H9 (cell line): ENCODE measurements around the gene EDA. TPM values are rescaled to one million over a fixed set of nuclear protein-coding genes. Genes with fewer than 3 reads are reported as not detected.

Experiments used
- DNase-seq: peaks from one replicate; pipeline ENCODE4 v3.0.0-alpha.2; 2017
- H2AFZ ChIP-seq: one replicate; pipeline ENCODE4 v1.6.1; 2013; ENCODE audit warnings: mild to moderate bottlenecking, low read length, control low read depth, moderate library complexity
- H2AK5ac ChIP-seq: 2 replicates; pipeline ENCODE4 v1.6.1; 2013; ENCODE audit warnings: low read length, control low read depth, mixed read lengths; ENCODE audit not compliant: insufficient read length
- H2BK120ac ChIP-seq: one replicate; pipeline ENCODE4 v1.6.1; 2013; ENCODE audit warnings: low read depth, mild to moderate bottlenecking, low read length, control low read depth, inconsistent platforms; ENCODE audit not compliant: poor library complexity, severe bottlenecking
- H2BK12ac ChIP-seq: 2 replicates; pipeline ENCODE4 v1.6.1; 2013; ENCODE audit warnings: low read length, control low read depth, mixed read lengths, low read depth; ENCODE audit not compliant: insufficient read length
- H2BK15ac ChIP-seq: 2 replicates; pipeline ENCODE4 v1.6.1; 2013; ENCODE audit warnings: low read depth, low read length, control low read depth
- H2BK20ac ChIP-seq: one replicate; pipeline ENCODE4 v1.6.1; 2013; ENCODE audit warnings: low read depth, mild to moderate bottlenecking, low read length, control low read depth, inconsistent platforms; ENCODE audit not compliant: poor library complexity, severe bottlenecking
- H2BK5ac ChIP-seq: 2 replicates; pipeline ENCODE4 v1.6.1; 2013; ENCODE audit warnings: low read length, control low read depth, mixed read lengths; ENCODE audit not compliant: insufficient read length
- H3K14ac ChIP-seq: 2 replicates; pipeline ENCODE4 v1.6.1; 2013; ENCODE audit warnings: low read length, control low read depth; ENCODE audit not compliant: insufficient read depth
- H3K18ac ChIP-seq: 2 replicates; pipeline ENCODE4 v1.6.1; 2013; ENCODE audit warnings: low read depth, mild to moderate bottlenecking, mixed read lengths, low read length, control low read depth; ENCODE audit not compliant: insufficient read length
- H3K23ac ChIP-seq: 2 replicates; pipeline ENCODE4 v1.6.1; 2013; ENCODE audit warnings: low read length, control low read depth, mixed read lengths, low read depth; ENCODE audit not compliant: insufficient read length
- H3K23me2 ChIP-seq: 2 replicates; pipeline ENCODE4 v1.6.1; 2013; ENCODE audit warnings: low read depth, mild to moderate bottlenecking, mixed read lengths, low read length, control low read depth; ENCODE audit not compliant: insufficient read length, poor library complexity, severe bottlenecking
- H3K27ac ChIP-seq: 2 replicates; pipeline ENCODE4 v1.5.1; 2013; ENCODE audit warnings: low read length, control low read depth, mixed read lengths, low read depth; ENCODE audit not compliant: insufficient read length
- H3K27me3 ChIP-seq: 2 replicates; pipeline ENCODE4 v1.6.1; 2013; ENCODE audit warnings: low read length, control low read depth, inconsistent platforms; ENCODE audit not compliant: insufficient read depth
- H3K4ac ChIP-seq: 2 replicates; pipeline ENCODE4 v1.6.1; 2013; ENCODE audit warnings: low read depth, mild to moderate bottlenecking, control low read depth, inconsistent platforms, low read length, moderate library complexity
- H3K4me1 ChIP-seq: 2 replicates; pipeline ENCODE4 v1.6.1; 2013; ENCODE audit warnings: low read length, control low read depth, inconsistent platforms; ENCODE audit not compliant: insufficient read depth
- H3K4me2 ChIP-seq: 2 replicates; pipeline ENCODE4 v1.6.1; 2013; ENCODE audit warnings: low read length, control low read depth, mixed read lengths; ENCODE audit not compliant: insufficient read length, insufficient read depth
- H3K56ac ChIP-seq: 2 replicates; pipeline ENCODE4 v1.6.1; 2013; ENCODE audit warnings: low read depth, mild to moderate bottlenecking, mixed read lengths, low read length, control low read depth; ENCODE audit not compliant: insufficient read length
- H3K79me1 ChIP-seq: 2 replicates; pipeline ENCODE4 v1.6.1; 2013; ENCODE audit warnings: low read depth, mild to moderate bottlenecking, moderate library complexity, low read length, control low read depth, inconsistent platforms; ENCODE audit not compliant: insufficient read depth, poor library complexity, severe bottlenecking
- H3K79me2 ChIP-seq: 2 replicates; pipeline ENCODE4 v1.6.1; 2013; ENCODE audit warnings: low read length, control low read depth, inconsistent platforms; ENCODE audit not compliant: insufficient read depth
- H3K9ac ChIP-seq: 2 replicates; pipeline ENCODE4 v1.6.1; 2013; ENCODE audit warnings: low read length, control low read depth, mixed read lengths; ENCODE audit not compliant: insufficient read length; ENCODE audit errors: extremely low read depth
- H3K9me3 ChIP-seq: one replicate; pipeline ENCODE4 v1.6.1; 2013; ENCODE audit warnings: low read depth, low read length, inconsistent platforms; ENCODE audit not compliant: control insufficient read depth
- H3T11ph ChIP-seq: one replicate; pipeline ENCODE4 v1.6.1; 2013; ENCODE audit warnings: mild to moderate bottlenecking, low read length, control low read depth, inconsistent platforms
- H4K20me1 ChIP-seq: one replicate; pipeline ENCODE4 v1.6.1; 2013; ENCODE audit not compliant: control insufficient read depth, insufficient read length, insufficient read depth
- H4K5ac ChIP-seq: 2 replicates; pipeline ENCODE4 v1.6.1; 2013; ENCODE audit warnings: low read depth, mild to moderate bottlenecking, mixed read lengths, low read length, control low read depth; ENCODE audit not compliant: insufficient read length
- H4K8ac ChIP-seq: replicated peaks from 2 replicates; pipeline ENCODE4 v1.6.1; 2013; ENCODE audit warnings: low read length, control low read depth, mixed read lengths, low read depth; ENCODE audit not compliant: insufficient read length
- H4K91ac ChIP-seq: 2 replicates; pipeline ENCODE4 v1.6.1; 2013; ENCODE audit warnings: low read depth, mild to moderate bottlenecking, moderate library complexity, mixed read lengths, low read length, control low read depth; ENCODE audit not compliant: insufficient read length
- H3K27ac Mint-ChIP-seq, 3 experiments: 2 replicates in 2 of 3; 3 replicates in 1 of 3; pipeline ENCODE4 v1.8.0; 2020 to 2021; ENCODE audit warnings: mixed read lengths in 3 of 3, mild to moderate bottlenecking in 1 of 3, moderate library complexity in 1 of 3
- H3K27me3 Mint-ChIP-seq: 2 replicates; pipeline ENCODE4 v1.8.0; 2021; ENCODE audit warnings: low read depth, mild to moderate bottlenecking, moderate library complexity, mixed read lengths
- H3K36me3 Mint-ChIP-seq, 3 experiments: 2 replicates in 2 of 3; 3 replicates in 1 of 3; pipeline ENCODE4 v1.8.0; 2020 to 2021; ENCODE audit warnings: low read depth in 3 of 3, mixed read lengths in 3 of 3; ENCODE audit not compliant: insufficient read depth in 1 of 3
- H3K4me1 Mint-ChIP-seq, 2 experiments: 2 replicates each; pipeline ENCODE4 v1.8.0; 2020; ENCODE audit warnings: mixed read lengths in 2 of 2
- H3K4me3 Mint-ChIP-seq, 2 experiments: 2 replicates in 1 of 2; 3 replicates in 1 of 2; pipeline ENCODE4 v1.8.0; 2020 to 2021; ENCODE audit warnings: mild to moderate bottlenecking in 2 of 2, mixed read lengths in 2 of 2, moderate library complexity in 1 of 2
- H3K9me3 Mint-ChIP-seq, 2 experiments: 2 replicates in 1 of 2; 3 replicates in 1 of 2; pipeline ENCODE4 v1.8.0; 2020; ENCODE audit warnings: mild to moderate bottlenecking in 2 of 2, mixed read lengths in 2 of 2, moderate library complexity in 1 of 2
- CTCF ChIP-seq: fragments of 200-600 bp; sonication (generic); conservative IDR thresholded peaks from 3 replicates; pipeline ENCODE4 v1.8.0; 2021; ENCODE audit warnings: antibody characterized with exemption, mild to moderate bottlenecking
- WGBS: extraction: QIAGEN DNeasy Blood & Tissue Kit; methylation state at CpG from one replicate; pipeline ENCODE4 v1.1.7; 2013; ENCODE audit warnings: missing lambda C conversion rate, low lambda C conversion rate, mixed read lengths; ENCODE audit not compliant: insufficient read length; ENCODE audit errors: extremely low coverage; 5-methylcytosine and 5-hydroxymethylcytosine counted together
- total RNA-seq: library from RNA; stranded (reverse); gene quantifications from 2 replicates; pipeline ENCODE4 v1.2.1, GENCODE V29; 2021

The EDA gene
- total RNA-seq, 1 experiment from 2014 or later = 7.7 TPM

- no peak overlapping the region for H2BK20ac ChIP-seq
- no peak overlapping the region for H2BK15ac ChIP-seq
- no peaks in the 10 kb centered on the region for H3K79me1 ChIP-seq
- no CpG with 5 or more reads among the region's 1 CpG for WGBS
- no peaks in the 10 kb centered on the region for H3K27me3 Mint-ChIP-seq
- H3K9me3 Mint-ChIP-seq = peaks cover 68 to 75% of the 10 kb centered on the region in 2 experiments
- peaks cover 0 to 2% of the 10 kb centered on the region in 2 experiments; a peak in 1 of 4 replicates for H3K4me1 Mint-ChIP-seq
- no peak overlapping the region for H4K91ac ChIP-seq
- no peak overlapping the region for H3K56ac ChIP-seq
- no peak overlapping the region for H3K27ac ChIP-seq
- H3K18ac ChIP-seq = no peak overlapping the region
- no peak overlapping the region for H3K4ac ChIP-seq
- H2BK12ac ChIP-seq = no peak overlapping the region
- no peak for DNase-seq
- no peak overlapping the region for H2BK5ac ChIP-seq
- H3K4me1 ChIP-seq = no peaks in the 10 kb centered on the region; the same call in 1 of the 2 replicates
- H3K27me3 ChIP-seq = no peaks in the 10 kb centered on the region
- H3K23ac ChIP-seq = no peak overlapping the region
- no peak overlapping the region for H4K8ac ChIP-seq
- H3K9ac ChIP-seq = no peak overlapping the region
- H3K4me3 Mint-ChIP-seq = no peak overlapping the region
- H3K79me2 ChIP-seq = no peaks in the 10 kb centered on the region
- H2AK5ac ChIP-seq = no peak overlapping the region
- no peak overlapping the region for H4K5ac ChIP-seq
- no peak overlapping the region for H2AFZ ChIP-seq
- H3K27ac Mint-ChIP-seq = no peak overlapping the region
- peaks cover 4 to 6% (median 4%) of the 10 kb centered on the region in 3 experiments; a peak in 4 of 7 replicates for H3K36me3 Mint-ChIP-seq
- peaks cover 36% of the 10 kb centered on the region for H3K9me3 ChIP-seq
- H3T11ph ChIP-seq = no peak overlapping the region
- H4K20me1 ChIP-seq = no peaks in the 10 kb centered on the region
- no peak overlapping the region for H3K4me2 ChIP-seq
- TF ChIP-seq CTCF = no peak
- H3K14ac ChIP-seq = no peak overlapping the region
- no peak overlapping the region for H2BK120ac ChIP-seq
- H3K23me2 ChIP-seq = no peaks in the 10 kb centered on the region
Observed at GRCh38 chrX:69813677-69814076, 197.8 kb downstream of the EDA start.
